Astrocyte of the hippocampus (primary cell): ENCODE data around the gene CENPL.
"Not testable (repeated sequence)": the region's sequence is repeated elsewhere in the genome, so short reads cannot be mapped to it uniquely, and the experiment has no call there.

Source experiments
- DNase-seq: peaks from one replicate; pipeline ENCODE4 v3.0.0; 2011; ENCODE audit warnings: low read depth, low spot score

Gene CENPL

GRCh38 chr1:173824315-173825081 lies at the start of gene CENPL, which contains the start of gene DARS2:
TSS of gene CENPL (minus strand) at chr1:173824883. CDS start at chr1:173811299, 13,584 bp downstream.
TSS of gene DARS2 (plus strand) at chr1:173824673. CDS start at chr1:173825230, 557 bp downstream.
- DNase-seq, result peak; percentile 98

GRCh38 chr1:173871500-173871899 lies 46.8 kb upstream of the CENPL start:
- DNase-seq, result no peak

- DNase-seq, result no peak
Observed at GRCh38 chr1:173871091-173871490, 46.4 kb upstream of the CENPL start.

GRCh38 chr1:173870252-173871075 lies 45.8 kb upstream of the CENPL start:
- no peak for DNase-seq

- no peak for DNase-seq
Observed at GRCh38 chr1:173869021-173869359, 44.3 kb upstream of the CENPL start.

GRCh38 chr1:173868266-173869020 lies 43.8 kb upstream of the CENPL start, which contains the start of gene ZBTB37:
TSS of gene ZBTB37 (plus strand) at chr1:173868380. CDS start at chr1:173870226, 1,846 bp downstream.
- DNase-seq, result peak; percentile 88

- peak; percentile 100 for DNase-seq
Observed at GRCh38 chr1:173867753-173868265, 43.1 kb upstream of the CENPL start, which contains the start of gene GAS5. TSS of gene GAS5 (minus strand) at chr1:173867989.

GRCh38 chr1:173867141-173867752 lies 42.6 kb upstream of the CENPL start:
- no peak for DNase-seq

- no peak for DNase-seq
Observed at GRCh38 chr1:173866413-173867115, 41.9 kb upstream of the CENPL start.

- DNase-seq, result no peak
Observed at GRCh38 chr1:173865468-173866164, 40.9 kb upstream of the CENPL start.

GRCh38 chr1:173864179-173864867 lies 39.6 kb upstream of the CENPL start:
- DNase-seq, result no peak

- no peak for DNase-seq
Observed at GRCh38 chr1:173863224-173864161, 38.8 kb upstream of the CENPL start.

- DNase-seq, result no peak
Observed at GRCh38 chr1:173862769-173863223, 38.1 kb upstream of the CENPL start.

- DNase-seq, result not testable (repeated sequence)
Observed at GRCh38 chr1:173862146-173862768, 37.6 kb upstream of the CENPL start.

- DNase-seq, result no peak
Observed at GRCh38 chr1:173861731-173862145, 37.1 kb upstream of the CENPL start.

- no peak for DNase-seq
Observed at GRCh38 chr1:173860065-173860464, 35.4 kb upstream of the CENPL start.

GRCh38 chr1:173859547-173859946 lies 34.9 kb upstream of the CENPL start:
- DNase-seq, result not testable (repeated sequence)
